ENCODE data around the gene TTYH3.

TTYH3 gene

GRCh38 chr7:2700141-2700850 is 68.5 kb downstream of the TTYH3 start:
- no peak for DNase-seq

GRCh38 chr7:2701424-2701823 is 69.6 kb downstream of the TTYH3 start:
- no peak for DNase-seq
- TF ChIP-seq GATA1 (IDR thresholded peaks at IDR 0.05; ENCODE audit: low read depth, low read length) (no peak), POLR2A (IDR thresholded peaks at IDR 0.05; ENCODE audit: low read length) (no peak)

More at GRCh38 chr7:2700141-2700850, 68.5 kb downstream of the TTYH3 start:
- no peak for TF ChIP-seq POLR2A (IDR thresholded peaks at IDR 0.05; ENCODE audit: low read length)
- no peak for TF ChIP-seq GATA1 (IDR thresholded peaks at IDR 0.05; ENCODE audit: low read depth, low read length)

GRCh38 chr7:2701832-2702593 is 70.2 kb downstream of the TTYH3 start:
- DNase-seq = no peak
- no peak for TF ChIP-seq POLR2A (IDR thresholded peaks at IDR 0.05; ENCODE audit: low read length)

GRCh38 chr7:2702594-2702957 is 70.8 kb downstream of the TTYH3 start:
- no peak for DNase-seq
- TF ChIP-seq GATA1 (IDR thresholded peaks at IDR 0.05; ENCODE audit: low read depth, low read length) (no peak), POLR2A (IDR thresholded peaks at IDR 0.05; ENCODE audit: low read length) (no peak)

GRCh38 chr7:2705371-2706096 is 73.7 kb downstream of the TTYH3 start:
- no peak for TF ChIP-seq GATA1 (IDR thresholded peaks at IDR 0.05; ENCODE audit: low read depth, low read length)
- no peak for TF ChIP-seq POLR2A (IDR thresholded peaks at IDR 0.05; ENCODE audit: low read length)
- no peak for DNase-seq

GRCh38 chr7:2706685-2707126 is 74.9 kb downstream of the TTYH3 start:
- no peak for DNase-seq
- no peak for TF ChIP-seq POLR2A (IDR thresholded peaks at IDR 0.05; ENCODE audit: low read length)
- TF ChIP-seq GATA1 (IDR thresholded peaks at IDR 0.05; ENCODE audit: low read depth, low read length) = no peak

GRCh38 chr7:2707481-2707880 is 75.7 kb downstream of the TTYH3 start:
- TF ChIP-seq POLR2A (IDR thresholded peaks at IDR 0.05; ENCODE audit: low read length) (no peak), GATA1 (IDR thresholded peaks at IDR 0.05; ENCODE audit: low read depth, low read length) (no peak)
- DNase-seq = no peak

GRCh38 chr7:2708041-2708440 is 76.3 kb downstream of the TTYH3 start:
- no peak for TF ChIP-seq POLR2A (IDR thresholded peaks at IDR 0.05; ENCODE audit: low read length)
- no peak for TF ChIP-seq GATA1 (IDR thresholded peaks at IDR 0.05; ENCODE audit: low read depth, low read length)
- no peak for DNase-seq

- no peak for DNase-seq
- no peak for TF ChIP-seq POLR2A (IDR thresholded peaks at IDR 0.05; ENCODE audit: low read length)
- no peak for TF ChIP-seq GATA1 (IDR thresholded peaks at IDR 0.05; ENCODE audit: low read depth, low read length)
These were observed 76.9 kb downstream of the TTYH3 start for GRCh38 chr7:2708547-2709310.

- peak; percentile 66 to 85 for DNase-seq
- TF ChIP-seq POLR2A (IDR thresholded peaks at IDR 0.05; ENCODE audit: low read length) (no peak), GATA1 (IDR thresholded peaks at IDR 0.05; ENCODE audit: low read depth, low read length) (no peak)
These were observed 77.9 kb downstream of the TTYH3 start for GRCh38 chr7:2709553-2710285.

GRCh38 chr7:2710286-2710655 is 78.5 kb downstream of the TTYH3 start:
- DNase-seq = no peak
- TF ChIP-seq GATA1 (IDR thresholded peaks at IDR 0.05; ENCODE audit: low read depth, low read length) = no peak
- TF ChIP-seq POLR2A (IDR thresholded peaks at IDR 0.05; ENCODE audit: low read length) = no peak

- no peak for TF ChIP-seq GATA1 (IDR thresholded peaks at IDR 0.05; ENCODE audit: low read depth, low read length)
- no peak for TF ChIP-seq POLR2A (IDR thresholded peaks at IDR 0.05; ENCODE audit: low read length)
- no peak for DNase-seq
These were observed 79.2 kb downstream of the TTYH3 start for GRCh38 chr7:2710901-2711551.

All from erythroblast (primary cell).